HUES6 (cell line): Measurements from ENCODE around the gene DHFR2.
"Not testable (repeated sequence)": the region's sequence is repeated elsewhere in the genome, so short reads cannot be mapped to it uniquely, and the experiment has no call there.

Source experiments
- H3K27ac ChIP-seq: 2 replicates; pipeline ENCODE4 v1.7.0; 2013; ENCODE audit warnings: low read depth, mild to moderate bottlenecking, low read length, inconsistent platforms
- H3K27me3 ChIP-seq: 2 replicates; pipeline ENCODE4 v1.6.1; 2013; ENCODE audit warnings: low read length; ENCODE audit not compliant: control insufficient read depth, insufficient read depth
- H3K36me3 ChIP-seq: 2 replicates; pipeline ENCODE4 v1.6.1; 2013; ENCODE audit warnings: low read length; ENCODE audit not compliant: control insufficient read depth, insufficient read depth
- H3K4me1 ChIP-seq: 2 replicates; pipeline ENCODE4 v1.6.1; 2013; ENCODE audit warnings: low read length; ENCODE audit not compliant: control insufficient read depth, insufficient read depth
- H3K4me3 ChIP-seq: 2 replicates; pipeline ENCODE4 v1.5.1; 2013; ENCODE audit warnings: low read depth, low read length
- H3K9ac ChIP-seq: one replicate; pipeline ENCODE4 v1.6.1; 2013; ENCODE audit warnings: mild to moderate bottlenecking, low read length
- H3K9me3 ChIP-seq: 2 replicates; pipeline ENCODE4 v1.6.1; 2013; ENCODE audit warnings: low read depth, low read length; ENCODE audit not compliant: control insufficient read depth, insufficient read depth

DHFR2 gene

DNA sequence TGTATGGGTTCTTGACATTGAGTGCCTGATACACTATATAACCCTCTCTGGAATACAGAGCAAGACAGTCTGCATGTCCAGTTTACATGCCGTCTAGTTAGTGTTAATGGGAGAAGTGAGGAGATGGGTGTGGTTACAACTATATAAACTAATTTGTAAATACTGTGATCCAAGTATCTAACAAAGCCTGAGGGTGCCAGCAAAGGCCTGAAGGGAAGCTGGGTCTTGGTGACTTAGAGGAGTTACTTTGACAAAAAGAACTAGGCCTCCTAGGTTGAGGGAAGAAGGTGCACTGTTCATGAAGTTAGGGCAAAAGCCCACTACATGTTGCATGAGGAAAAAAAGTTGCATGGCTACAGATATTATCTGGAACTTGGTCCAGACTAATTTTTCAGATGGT lies 2.4 kb upstream of the DHFR2 start:
- Histone ChIP-seq H3K36me3 (peaks cover 3% of the 10 kb centered on the region; the same call in 1 of the 2 replicates), H3K9ac (no peak overlapping the region), H3K4me3 (no peak overlapping the region), H3K9me3 (no peaks in the 10 kb centered on the region), H3K27ac (no peak overlapping the region), H3K4me1 (0 out of 2 replicates have a peak, but pooled peaks cover 3% of the 10 kb centered on the region), H3K27me3 (no peaks in the 10 kb centered on the region)

DNA sequence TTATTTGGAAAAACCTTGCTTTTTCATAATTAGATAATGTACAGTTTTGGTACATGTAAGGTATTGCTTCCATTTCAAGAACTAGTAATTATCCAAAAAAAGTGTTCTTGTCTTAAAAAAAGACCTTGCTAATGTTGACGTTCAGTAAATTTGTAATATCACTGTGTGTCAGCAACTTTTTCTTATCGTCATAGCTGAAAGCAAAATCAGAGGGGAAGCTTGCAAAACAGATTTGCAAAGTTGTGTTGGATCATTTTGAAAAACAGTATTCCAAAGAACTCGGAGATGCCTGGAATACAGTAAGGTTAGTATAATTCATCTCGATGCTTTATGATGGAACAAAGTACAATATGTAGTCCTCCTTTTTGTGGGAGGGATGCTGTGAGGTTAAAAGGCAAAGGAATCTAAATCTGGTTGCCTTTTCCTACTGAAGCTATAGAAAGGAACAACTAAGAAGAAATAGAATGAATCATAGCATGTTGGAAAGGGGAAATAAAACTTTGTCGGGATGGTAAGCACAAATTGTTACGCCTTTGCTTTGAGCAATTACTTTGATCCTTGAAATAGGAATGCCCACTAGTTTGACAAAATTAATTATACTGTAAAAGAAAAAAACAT lies 1.6 kb upstream of the DHFR2 start:
- Histone ChIP-seq H3K4me1 (0 out of 2 replicates have a peak, but pooled peaks cover 3% of the 10 kb centered on the region), H3K27me3 (no peaks in the 10 kb centered on the region), H3K9me3 (no peaks in the 10 kb centered on the region), H3K27ac (no peak overlapping the region), H3K4me3 (no peak overlapping the region; the same call in 1 of the 2 replicates), H3K9ac (no peak overlapping the region), H3K36me3 (peaks cover 3% of the 10 kb centered on the region; the same call in 1 of the 2 replicates)

GRCh38 chr3:94063496-94064119 lies 892 bp upstream of the DHFR2 start:
- no peaks in the 10 kb centered on the region for H3K27me3 ChIP-seq
- H3K4me1 ChIP-seq: 0 out of 2 replicates have a peak, but pooled peaks cover 3% of the 10 kb centered on the region
- H3K27ac ChIP-seq: peak overlapping the region; percentile 93
- H3K4me3 ChIP-seq: peak overlapping the region; percentile 86
- H3K9me3 ChIP-seq: no peaks in the 10 kb centered on the region
- peak overlapping the region; percentile 93 for H3K9ac ChIP-seq
- H3K36me3 ChIP-seq: peaks cover 3% of the 10 kb centered on the region; the same call in 1 of the 2 replicates

- Histone ChIP-seq H3K9ac (no peak overlapping the region), H3K27me3 (no peaks in the 10 kb centered on the region), H3K4me3 (no peak overlapping the region), H3K4me1 (0 out of 2 replicates have a peak, but pooled peaks cover 3% of the 10 kb centered on the region), H3K36me3 (no peaks in the 10 kb centered on the region), H3K9me3 (no peaks in the 10 kb centered on the region), H3K27ac (no peak overlapping the region)
Measured at GRCh38 chr3:94061297-94061696, 1.4 kb downstream of the DHFR2 start.

DNA sequence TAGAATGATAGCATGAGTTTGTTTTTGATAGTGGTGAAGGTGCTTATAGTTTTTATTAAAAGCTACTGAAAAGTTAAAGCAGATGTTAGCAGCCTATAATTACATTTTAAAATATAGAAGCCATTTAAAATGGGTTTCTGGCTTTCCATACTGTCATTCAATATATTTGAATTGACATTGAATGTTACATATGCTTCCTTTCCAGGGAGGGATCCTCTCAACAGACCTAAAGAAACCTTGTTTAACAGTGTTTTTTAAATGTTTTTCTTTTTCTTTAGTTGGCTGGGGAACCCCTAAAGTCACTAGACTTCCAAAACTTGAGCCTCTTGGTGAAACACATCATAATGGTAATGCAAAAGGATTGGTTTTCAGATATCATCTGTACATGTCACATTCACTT lies 12.2 kb downstream of the DHFR2 start:
- no peak overlapping the region for H3K4me3 ChIP-seq
- no peak overlapping the region for H3K9ac ChIP-seq
- H3K9me3 ChIP-seq: no peaks in the 10 kb centered on the region
- no peaks in the 10 kb centered on the region for H3K27me3 ChIP-seq
- H3K4me1 ChIP-seq: no peaks in the 10 kb centered on the region
- H3K36me3 ChIP-seq: peaks cover 6% of the 10 kb centered on the region; the same call in 1 of the 2 replicates
- no peak overlapping the region for H3K27ac ChIP-seq

DNA sequence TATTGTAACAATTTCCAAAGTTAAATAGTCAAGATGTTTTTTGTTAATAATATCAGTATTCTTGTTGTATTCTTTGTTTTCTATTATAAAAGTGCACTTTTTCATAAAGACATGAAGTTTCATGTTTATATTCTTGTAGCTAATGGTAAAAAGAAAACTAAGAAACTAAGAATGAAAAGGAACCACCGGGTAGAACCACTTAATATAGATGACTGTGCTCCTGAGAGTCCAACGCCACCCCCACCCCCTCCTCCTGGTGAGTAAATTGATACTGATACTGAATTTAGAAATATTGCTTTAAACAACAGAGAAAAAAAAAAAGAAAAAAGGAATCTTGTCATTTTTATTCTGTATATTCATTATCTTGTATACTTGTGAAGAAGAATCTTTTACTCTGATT lies 13.4 kb downstream of the DHFR2 start:
- no peaks in the 10 kb centered on the region for H3K4me1 ChIP-seq
- no peak overlapping the region for H3K4me3 ChIP-seq
- H3K9ac ChIP-seq: no peak overlapping the region
- no peaks in the 10 kb centered on the region for H3K27me3 ChIP-seq
- peaks cover 12% of the 10 kb centered on the region for H3K36me3 ChIP-seq
- H3K9me3 ChIP-seq: no peaks in the 10 kb centered on the region
- no peak overlapping the region for H3K27ac ChIP-seq

DNA sequence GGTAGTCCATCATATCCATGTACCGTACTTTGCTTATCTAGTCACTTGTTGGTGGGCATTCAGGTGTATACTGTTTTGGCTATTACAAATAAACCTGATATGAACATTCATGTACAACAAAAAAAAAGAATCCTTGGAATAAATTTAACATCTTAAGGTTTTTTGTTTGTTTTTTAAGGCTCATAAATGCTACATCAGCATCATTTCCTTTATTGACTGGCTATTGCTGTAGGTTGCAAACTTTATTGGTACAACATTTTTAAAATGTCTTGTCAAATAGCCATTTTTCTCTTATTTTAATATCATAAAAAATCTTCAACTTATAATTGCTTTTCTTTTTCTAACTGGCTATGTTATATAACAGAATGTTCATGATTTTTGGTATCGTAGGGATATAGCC lies 16.2 kb downstream of the DHFR2 start:
- Histone ChIP-seq H3K27me3 (no peaks in the 10 kb centered on the region), H3K27ac (no peak overlapping the region), H3K9ac (no peak overlapping the region), H3K9me3 (peaks cover 14% of the 10 kb centered on the region; the same call in 1 of the 2 replicates), H3K4me3 (no peak overlapping the region), H3K4me1 (no peaks in the 10 kb centered on the region), H3K36me3 (peaks cover 15% of the 10 kb centered on the region)

- H3K4me3 ChIP-seq, H3K27me3 ChIP-seq, H3K27ac ChIP-seq, H3K9ac ChIP-seq, H3K4me1 ChIP-seq: not testable (repeated sequence)
- Histone ChIP-seq H3K36me3 (peaks cover 25% of the 10 kb centered on the region), H3K9me3 (peaks cover 14% of the 10 kb centered on the region; the same call in 1 of the 2 replicates)
Measured at GRCh38 chr3:94044100-94044936, 18.4 kb downstream of the DHFR2 start.

DNA sequence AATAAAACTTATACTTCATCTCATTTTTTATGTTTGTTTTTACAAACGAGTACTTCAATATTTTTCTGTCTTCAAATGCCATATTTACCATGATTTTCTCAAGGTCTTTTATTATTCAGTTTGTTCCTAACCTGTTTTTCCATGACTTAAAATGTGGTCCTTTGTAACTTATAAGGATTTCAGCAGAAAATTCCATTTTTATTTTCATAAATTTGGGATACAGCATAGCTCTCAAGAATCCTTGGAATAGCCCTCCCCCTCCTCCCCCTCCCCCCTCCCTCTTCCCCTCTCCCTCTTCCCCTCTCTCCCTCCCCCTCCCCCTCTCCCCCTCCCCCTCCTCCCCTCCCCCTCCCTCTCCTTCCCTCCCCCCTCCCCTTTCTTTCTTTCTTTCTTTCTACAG lies 19.4 kb downstream of the DHFR2 start:
- H3K27ac ChIP-seq: no peak overlapping the region
- H3K9me3 ChIP-seq: peaks cover 14% of the 10 kb centered on the region; the same call in 1 of the 2 replicates
- no peak overlapping the region for H3K9ac ChIP-seq
- no peaks in the 10 kb centered on the region for H3K4me1 ChIP-seq
- H3K36me3 ChIP-seq: peaks cover 25% of the 10 kb centered on the region
- no peaks in the 10 kb centered on the region for H3K27me3 ChIP-seq
- no peak overlapping the region for H3K4me3 ChIP-seq

DNA sequence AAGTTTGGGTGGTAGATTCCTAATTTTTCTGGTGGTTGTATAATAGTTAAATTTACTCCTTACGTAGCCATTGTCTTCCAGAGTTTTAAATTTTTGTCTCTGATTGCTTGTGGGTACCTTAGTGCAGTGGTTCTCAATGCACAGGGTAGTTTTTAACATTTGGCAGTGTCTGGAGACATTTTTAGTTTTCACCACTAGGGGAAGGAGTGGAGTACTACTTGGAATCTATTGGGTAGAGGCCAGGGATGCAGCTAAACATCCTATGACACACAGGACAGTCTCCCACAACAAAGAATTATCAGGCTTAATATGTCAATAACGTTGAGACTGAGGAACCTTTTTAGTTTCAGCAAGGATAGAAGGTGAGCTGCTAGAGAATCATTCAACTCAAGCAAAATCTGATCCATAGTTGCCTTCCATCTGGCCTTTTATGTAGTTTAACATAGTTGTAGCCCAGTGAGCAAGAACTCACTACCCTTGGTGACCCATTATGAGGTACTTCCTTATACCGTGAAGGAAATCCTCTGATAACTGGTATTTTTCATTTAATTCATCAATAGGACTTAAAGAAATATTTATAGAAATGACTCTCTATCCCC lies 25.7 kb downstream of the DHFR2 start:
- H3K36me3 ChIP-seq: peaks cover 10% of the 10 kb centered on the region; the same call in 1 of the 2 replicates
- H3K4me1 ChIP-seq: no peaks in the 10 kb centered on the region
- no peaks in the 10 kb centered on the region for H3K27me3 ChIP-seq
- no peak overlapping the region for H3K27ac ChIP-seq
- no peak overlapping the region for H3K4me3 ChIP-seq
- H3K9me3 ChIP-seq: no peaks in the 10 kb centered on the region
- H3K9ac ChIP-seq: no peak overlapping the region
